ENCODE data around the gene SIRT7. TPM values are rescaled to one million over a fixed set of nuclear protein-coding genes. Genes with fewer than 3 reads are reported as not detected.
"Not testable (repeated sequence)": the region's sequence is repeated elsewhere in the genome, so short reads cannot be mapped to it uniquely, and the experiment has no call there.

The SIRT7 gene
- total and polyA plus RNA-seq, 2 donors (not counting 1 experiment from before 2014, with no cell fraction given), result 3.3 to 18.7 TPM

- TF ChIP-seq EZH2 (IDR thresholded peaks at IDR 0.05; ENCODE audit: low read length, missing control alignments) (no peak), CTCF (conservative IDR thresholded peaks at IDR 0.05 in 1 of 2, IDR thresholded peaks at IDR 0.05 in 1 of 2; ENCODE audit: low read depth in 1 of 2, low read length in 2 of 2) (no peak)
- Histone ChIP-seq H3K9ac (ENCODE audit: insufficient read depth, low read length) (no peak overlapping the region), H3K9me3 (ENCODE audit: control insufficient read depth, insufficient read depth, low read depth, low read length) (no peaks in the 10 kb centered on the region), H3K4me3 (replicated peaks in 1 of 4; ENCODE audit: control extremely low read depth in 1 of 4, insufficient read depth in 1 of 4, low read depth in 3 of 4, low read length in 4 of 4) (no peak overlapping the region), H3K79me2 (ENCODE audit: control insufficient read depth, insufficient read depth, low read length) (no peaks in the 10 kb centered on the region), H4K20me1 (ENCODE audit: control insufficient read depth, extremely low read depth, insufficient read depth, low read length) (no peaks in the 10 kb centered on the region), H3K36me3 (ENCODE audit: control insufficient read depth, insufficient read depth, low read length) (no peaks in the 10 kb centered on the region), H3K27me3 (ENCODE audit: control insufficient read depth, insufficient read depth, low read length) (peaks cover 13% of the 10 kb centered on the region), H2AFZ (ENCODE audit: low read length) (no peak overlapping the region), H3K4me1 (ENCODE audit: control insufficient read depth, extremely low read depth, insufficient read depth, low read length) (no peaks in the 10 kb centered on the region), H3K27ac (ENCODE audit: insufficient read depth, low read length) (no peak overlapping the region), H3K4me2 (ENCODE audit: extremely low read depth, insufficient read depth, low read length) (no peak overlapping the region)
- DNase-seq (ENCODE audit: low read depth in 2 of 2), result no peak
Observed at GRCh38 chr17:81954131-81955057, 36.4 kb upstream of the SIRT7 start.

- H3K27me3 ChIP-seq (ENCODE audit: control insufficient read depth, insufficient read depth, low read length); DNase-seq (ENCODE audit: low read depth in 2 of 2); H3K4me1 ChIP-seq (ENCODE audit: control insufficient read depth, extremely low read depth, insufficient read depth, low read length); H3K9ac ChIP-seq (ENCODE audit: insufficient read depth, low read length); H2AFZ ChIP-seq (ENCODE audit: low read length); H3K36me3 ChIP-seq (ENCODE audit: control insufficient read depth, insufficient read depth, low read length); H3K4me3 ChIP-seq (replicated peaks in 1 of 4; ENCODE audit: control extremely low read depth in 1 of 4, insufficient read depth in 1 of 4, low read depth in 3 of 4, low read length in 4 of 4); H3K27ac ChIP-seq (ENCODE audit: insufficient read depth, low read length); H3K9me3 ChIP-seq (ENCODE audit: control insufficient read depth, insufficient read depth, low read depth, low read length); H4K20me1 ChIP-seq (ENCODE audit: control insufficient read depth, extremely low read depth, insufficient read depth, low read length); H3K4me2 ChIP-seq (ENCODE audit: extremely low read depth, insufficient read depth, low read length); H3K79me2 ChIP-seq (ENCODE audit: control insufficient read depth, insufficient read depth, low read length): not testable (repeated sequence)
Observed at GRCh38 chr17:81953443-81953842, 35.5 kb upstream of the SIRT7 start.

- H3K9ac ChIP-seq (ENCODE audit: insufficient read depth, low read length), result no peak overlapping the region
- DNase-seq (ENCODE audit: low read depth in 2 of 2), result no peak
- H3K27ac ChIP-seq (ENCODE audit: insufficient read depth, low read length), result no peak overlapping the region
- H3K79me2 ChIP-seq (ENCODE audit: control insufficient read depth, insufficient read depth, low read length), result no peaks in the 10 kb centered on the region
- TF ChIP-seq CTCF (conservative IDR thresholded peaks at IDR 0.05 in 1 of 2, IDR thresholded peaks at IDR 0.05 in 1 of 2; ENCODE audit: low read depth in 1 of 2, low read length in 2 of 2) (no peak), EZH2 (IDR thresholded peaks at IDR 0.05; ENCODE audit: low read length, missing control alignments) (no peak)
- no peaks in the 10 kb centered on the region for H3K4me1 ChIP-seq (ENCODE audit: control insufficient read depth, extremely low read depth, insufficient read depth, low read length)
- no peaks in the 10 kb centered on the region for H4K20me1 ChIP-seq (ENCODE audit: control insufficient read depth, extremely low read depth, insufficient read depth, low read length)
- no peak overlapping the region for H2AFZ ChIP-seq (ENCODE audit: low read length)
- no peaks in the 10 kb centered on the region for H3K9me3 ChIP-seq (ENCODE audit: control insufficient read depth, insufficient read depth, low read depth, low read length)
- peaks cover 2% of the 10 kb centered on the region for H3K27me3 ChIP-seq (ENCODE audit: control insufficient read depth, insufficient read depth, low read length)
- H3K36me3 ChIP-seq (ENCODE audit: control insufficient read depth, insufficient read depth, low read length), result no peaks in the 10 kb centered on the region
- no peak overlapping the region for H3K4me2 ChIP-seq (ENCODE audit: extremely low read depth, insufficient read depth, low read length)
- no peak overlapping the region for H3K4me3 ChIP-seq (replicated peaks in 1 of 4; ENCODE audit: control extremely low read depth in 1 of 4, insufficient read depth in 1 of 4, low read depth in 3 of 4, low read length in 4 of 4)
Observed at GRCh38 chr17:81952792-81953228, 34.8 kb upstream of the SIRT7 start.

All from fibroblast of lung (primary cell).